ENCODE data around the gene CISH. TPM values are rescaled to one million over a fixed set of nuclear protein-coding genes. Genes with fewer than 3 reads are reported as not detected.

The CISH gene
- total RNA-seq, 3 donors from 2014 or later (not counting 1 experiment from before 2014, with no cell fraction given): 2.4 to 23.6 (median 11.3) TPM

GRCh38 chr3:50610181-50610971 is 1.2 kb downstream of the CISH start:
- peaks cover 88% of the 10 kb centered on the region for H3K4me1 ChIP-seq (ENCODE audit: control insufficient read depth, insufficient read depth, low read length)
- peak overlapping the region; percentile 97 for H3K4me3 Mint-ChIP-seq
- no peaks in the 10 kb centered on the region for H3K9me3 ChIP-seq (ENCODE audit: control insufficient read depth, insufficient read depth, low read length)
- 35% methylated on average over 6 of the region's 6 CpGs for WGBS (ENCODE audit: insufficient coverage)
- no peaks in the 10 kb centered on the region for H3K27me3 Mint-ChIP-seq (ENCODE audit: low read depth in 2 of 2)
- DNase-seq: peak in 1 of 2 donors; percentile 62
- H3K27ac Mint-ChIP-seq: peak overlapping the region; percentile 90 to 93
- TF ChIP-seq, protein P1, sequence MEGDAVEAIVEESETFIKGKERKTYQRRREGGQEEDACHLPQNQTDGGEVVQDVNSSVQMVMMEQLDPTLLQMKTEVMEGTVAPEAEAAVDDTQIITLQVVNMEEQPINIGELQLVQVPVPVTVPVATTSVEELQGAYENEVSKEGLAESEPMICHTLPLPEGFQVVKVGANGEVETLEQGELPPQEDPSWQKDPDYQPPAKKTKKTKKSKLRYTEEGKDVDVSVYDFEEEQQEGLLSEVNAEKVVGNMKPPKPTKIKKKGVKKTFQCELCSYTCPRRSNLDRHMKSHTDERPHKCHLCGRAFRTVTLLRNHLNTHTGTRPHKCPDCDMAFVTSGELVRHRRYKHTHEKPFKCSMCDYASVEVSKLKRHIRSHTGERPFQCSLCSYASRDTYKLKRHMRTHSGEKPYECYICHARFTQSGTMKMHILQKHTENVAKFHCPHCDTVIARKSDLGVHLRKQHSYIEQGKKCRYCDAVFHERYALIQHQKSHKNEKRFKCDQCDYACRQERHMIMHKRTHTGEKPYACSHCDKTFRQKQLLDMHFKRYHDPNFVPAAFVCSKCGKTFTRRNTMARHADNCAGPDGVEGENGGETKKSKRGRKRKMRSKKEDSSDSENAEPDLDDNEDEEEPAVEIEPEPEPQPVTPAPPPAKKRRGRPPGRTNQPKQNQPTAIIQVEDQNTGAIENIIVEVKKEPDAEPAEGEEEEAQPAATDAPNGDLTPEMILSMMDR (IDR thresholded peaks at IDR 0.05): no peak
- H3K27me3 ChIP-seq (ENCODE audit: control insufficient read depth, insufficient read depth, low read length): no peaks in the 10 kb centered on the region
- peak overlapping the region; percentile 56 for H3K27ac ChIP-seq (ENCODE audit: low read length)
- no peaks in the 10 kb centered on the region for H3K9me3 Mint-ChIP-seq
- ATAC-seq: no peak
- peaks cover 36% of the 10 kb centered on the region for H3K36me3 ChIP-seq (ENCODE audit: control insufficient read depth, insufficient read depth, low read length)
- H3K4me3 ChIP-seq (ENCODE audit: low read length): peak overlapping the region; percentile 78
- peaks cover 8% of the 10 kb centered on the region for H3K36me3 Mint-ChIP-seq
- H3K4me1 Mint-ChIP-seq: peaks cover 79 to 87% of the 10 kb centered on the region in 2 donors
- intact Hi-C loops (cut with micrococcal nuclease): no loop called here

GRCh38 chr3:50609763-50610085 is 1.9 kb downstream of the CISH start:
- no peaks in the 10 kb centered on the region for H3K9me3 ChIP-seq (ENCODE audit: control insufficient read depth, insufficient read depth, low read length)
- ATAC-seq (no peak), DNase-seq (peak in 1 of 2 donors; percentile 42)
- intact Hi-C loops (cut with micrococcal nuclease): no loop called here
- TF ChIP-seq, protein P1 (IDR thresholded peaks at IDR 0.05): no peak
- H3K27ac ChIP-seq (ENCODE audit: low read length): peak overlapping the region; percentile 56
- Mint-ChIP-seq H3K4me1 (peaks cover 85 to 93% of the 10 kb centered on the region in 2 donors), H3K36me3 (peaks cover 10% of the 10 kb centered on the region), H3K27ac (peak overlapping the region; percentile 90 to 93), H3K27me3 (ENCODE audit: low read depth in 2 of 2) (no peaks in the 10 kb centered on the region), H3K9me3 (no peaks in the 10 kb centered on the region), H3K4me3 (peak overlapping the region; percentile 97)
- WGBS (ENCODE audit: insufficient coverage): 57% methylated on average over 3 of the region's 3 CpGs
- H3K4me1 ChIP-seq (ENCODE audit: control insufficient read depth, insufficient read depth, low read length): peaks cover 93% of the 10 kb centered on the region
- H3K36me3 ChIP-seq (ENCODE audit: control insufficient read depth, insufficient read depth, low read length): peaks cover 43% of the 10 kb centered on the region
- H3K27me3 ChIP-seq (ENCODE audit: control insufficient read depth, insufficient read depth, low read length): no peaks in the 10 kb centered on the region
- H3K4me3 ChIP-seq (ENCODE audit: low read length): peak overlapping the region; percentile 78

DNA sequence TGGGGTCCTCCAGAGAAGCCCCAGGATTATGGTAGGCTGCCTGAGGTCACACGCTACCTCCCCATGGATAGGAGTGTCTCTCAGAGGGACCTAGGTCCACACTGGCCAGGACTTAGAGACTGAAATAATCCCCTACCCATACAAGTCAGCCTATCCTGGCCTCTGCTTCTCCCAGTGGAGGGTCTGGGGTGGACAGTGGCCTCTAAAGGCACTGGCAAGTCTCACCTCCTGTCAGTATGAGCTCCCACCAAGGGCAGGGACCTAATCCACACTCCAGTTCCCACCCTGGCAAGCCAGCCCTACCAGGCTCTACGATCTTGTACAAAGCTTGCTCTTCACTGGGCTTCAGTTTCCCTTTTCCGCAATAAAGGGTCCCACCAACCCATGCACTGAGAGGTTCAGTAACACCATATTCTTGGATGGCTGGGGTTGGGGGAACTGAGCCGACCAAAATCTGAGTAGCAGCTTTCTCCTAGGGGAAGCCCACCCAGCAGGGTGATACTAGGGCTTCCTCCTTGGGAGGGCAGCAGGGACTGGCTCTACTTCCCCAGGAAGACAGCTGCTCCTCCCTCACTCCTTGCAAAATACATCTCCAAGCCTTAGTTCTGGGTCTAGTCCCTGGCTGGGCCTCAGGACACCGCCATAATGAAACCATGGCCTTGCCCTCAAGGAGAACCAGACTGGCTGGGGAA is 2.4 kb downstream of the CISH start:
- H3K36me3 Mint-ChIP-seq: peaks cover 12% of the 10 kb centered on the region
- DNase-seq: no peak

More for the DNA sequence above, 2.4 kb downstream of the CISH start:
- H3K4me1 Mint-ChIP-seq: peaks cover 89 to 94% of the 10 kb centered on the region in 2 donors
- H3K9me3 Mint-ChIP-seq: no peaks in the 10 kb centered on the region
- intact Hi-C loops (cut with micrococcal nuclease): no loop called here
- ATAC-seq: no peak
- Histone ChIP-seq H3K36me3 (ENCODE audit: control insufficient read depth, insufficient read depth, low read length) (peaks cover 48% of the 10 kb centered on the region), H3K27me3 (ENCODE audit: control insufficient read depth, insufficient read depth, low read length) (no peaks in the 10 kb centered on the region), H3K4me3 (ENCODE audit: low read length) (peak overlapping the region; percentile 78), H3K9me3 (ENCODE audit: control insufficient read depth, insufficient read depth, low read length) (no peaks in the 10 kb centered on the region), H3K4me1 (ENCODE audit: control insufficient read depth, insufficient read depth, low read length) (peaks cover 97% of the 10 kb centered on the region), H3K27ac (ENCODE audit: low read length) (peak overlapping the region; percentile 56)
- H3K27ac Mint-ChIP-seq: peak overlapping the region; percentile 90 to 93
- TF ChIP-seq, protein P1 (IDR thresholded peaks at IDR 0.05): no peak
- no peaks in the 10 kb centered on the region for H3K27me3 Mint-ChIP-seq (ENCODE audit: low read depth in 2 of 2)
- H3K4me3 Mint-ChIP-seq: peak overlapping the region; percentile 97
- 67% methylated on average over 5 of the region's 5 CpGs for WGBS (ENCODE audit: insufficient coverage)

Measured in natural killer cell (primary cell).